NCI-H2196 (cell line): ENCODE data around the gene GPT2.

ENCODE experiments used
- DNase-seq: peaks from one replicate; lab custom pipeline; 2025; ENCODE audit not compliant: unreplicated experiment; lab: John Stamatoyannopoulos, UW

Gene GPT2

DNA sequence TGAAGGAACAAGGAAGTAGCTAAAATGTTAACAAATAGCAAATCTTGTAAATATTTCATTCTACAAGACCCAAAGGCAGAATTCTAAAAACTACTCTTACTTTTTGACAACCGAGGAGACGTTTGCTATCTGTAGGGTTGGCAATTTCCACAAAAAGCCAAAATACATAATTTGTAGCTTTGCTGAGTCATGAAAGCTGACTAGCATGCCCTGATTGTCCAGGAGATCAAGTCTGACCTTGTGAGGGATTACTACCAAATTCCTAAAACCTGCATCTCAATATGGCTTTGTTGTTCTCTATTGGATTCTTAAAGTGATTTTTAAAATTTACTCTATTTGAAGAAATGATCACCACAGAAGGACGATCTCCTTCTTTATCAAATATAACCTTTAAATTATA is 78.5 kb downstream of the GPT2 start:
- no peak for DNase-seq

DNA sequence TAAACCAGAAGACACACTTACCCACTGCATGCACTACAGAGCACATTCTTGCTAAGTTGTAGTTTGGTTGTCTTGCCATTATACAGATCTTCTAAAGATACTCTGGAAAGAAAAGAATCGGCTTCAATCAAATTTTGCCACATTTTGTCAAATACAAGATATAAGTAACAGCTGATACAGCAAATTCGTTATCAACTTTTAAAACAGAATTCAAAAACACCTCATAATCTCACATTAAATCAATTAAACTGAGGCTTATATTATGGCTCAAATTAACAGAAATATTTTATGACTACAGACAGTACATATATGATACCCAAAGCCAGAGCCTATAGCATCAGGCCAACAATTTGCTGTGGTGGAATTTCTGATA is 83.9 kb downstream of the GPT2 start:
- no peak for DNase-seq

DNA sequence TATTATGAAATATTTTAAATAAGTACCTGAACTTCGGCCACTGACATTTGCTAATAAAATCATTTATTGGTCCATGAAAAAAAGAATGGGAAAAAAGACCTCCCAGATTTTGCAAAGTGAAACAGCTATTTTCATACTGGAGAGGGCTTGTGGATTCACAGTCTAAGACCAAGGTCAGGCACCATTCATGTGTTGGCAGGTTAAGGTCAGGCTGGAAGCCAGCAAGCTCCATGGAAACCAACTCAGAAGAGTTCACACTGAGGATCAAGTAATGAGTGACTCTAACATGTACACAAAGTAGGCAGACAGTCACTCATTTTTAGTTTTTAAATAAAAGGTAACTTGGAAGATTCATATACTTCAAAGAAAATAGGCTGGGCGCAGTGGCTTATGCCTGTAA is 85.9 kb downstream of the GPT2 start:
- no peak for DNase-seq

DNA sequence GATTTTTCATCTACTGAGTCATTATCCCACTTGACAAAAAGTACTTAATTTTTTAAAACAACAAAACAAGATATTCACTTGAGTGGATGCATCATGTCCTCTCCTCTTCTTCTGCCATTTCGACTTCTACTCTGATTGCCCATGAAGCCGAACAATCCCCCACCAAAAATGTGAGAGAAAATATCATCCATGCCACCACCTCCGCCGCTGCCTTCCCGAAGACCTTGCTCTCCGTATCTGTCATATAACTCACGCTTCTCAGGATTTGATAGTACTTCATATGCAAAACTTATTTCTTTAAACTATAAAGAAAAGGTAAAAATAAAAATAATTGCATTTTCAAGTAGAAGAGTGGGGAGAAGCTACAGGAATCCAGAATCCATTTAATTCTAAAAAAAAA is 87.1 kb downstream of the GPT2 start:
- no peak for DNase-seq

DNA sequence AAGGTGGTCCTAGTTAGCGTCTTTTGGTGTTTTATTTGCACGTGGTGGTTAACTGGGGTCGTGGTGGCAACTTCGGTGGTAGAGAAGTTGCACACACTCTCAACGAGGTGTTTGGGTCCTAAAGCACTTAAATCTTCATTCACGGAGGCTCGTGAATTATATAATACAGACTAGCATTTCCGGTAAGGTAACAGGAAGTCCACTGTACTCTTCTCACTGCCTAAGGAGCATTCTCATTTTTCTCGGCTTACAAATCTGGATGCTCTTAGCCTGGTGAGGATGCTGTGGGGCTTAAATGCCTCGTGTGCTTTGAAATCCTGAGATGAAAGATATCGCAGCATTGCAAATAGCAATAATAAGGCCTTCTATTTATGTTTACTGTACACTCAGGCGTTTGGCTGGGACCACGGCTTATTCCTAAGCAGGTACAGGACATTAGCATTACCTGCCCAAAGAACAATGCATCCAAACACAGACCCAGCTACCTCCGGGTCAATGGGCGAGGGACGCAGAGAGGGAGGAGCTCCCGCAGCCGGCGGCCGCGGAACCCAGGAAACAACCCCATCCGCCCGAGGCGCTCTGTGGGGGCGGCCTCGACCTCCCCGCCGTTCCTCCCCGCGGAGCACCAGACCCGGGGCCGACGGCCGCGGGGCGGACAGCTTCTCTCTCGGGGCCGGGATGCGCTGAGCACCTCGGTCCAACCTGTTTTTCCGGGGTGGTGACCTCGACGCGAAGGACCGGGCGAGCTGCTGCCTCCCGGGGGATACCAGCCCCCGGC is 88.5 kb downstream of the GPT2 start:
- DNase-seq = no peak

DNA sequence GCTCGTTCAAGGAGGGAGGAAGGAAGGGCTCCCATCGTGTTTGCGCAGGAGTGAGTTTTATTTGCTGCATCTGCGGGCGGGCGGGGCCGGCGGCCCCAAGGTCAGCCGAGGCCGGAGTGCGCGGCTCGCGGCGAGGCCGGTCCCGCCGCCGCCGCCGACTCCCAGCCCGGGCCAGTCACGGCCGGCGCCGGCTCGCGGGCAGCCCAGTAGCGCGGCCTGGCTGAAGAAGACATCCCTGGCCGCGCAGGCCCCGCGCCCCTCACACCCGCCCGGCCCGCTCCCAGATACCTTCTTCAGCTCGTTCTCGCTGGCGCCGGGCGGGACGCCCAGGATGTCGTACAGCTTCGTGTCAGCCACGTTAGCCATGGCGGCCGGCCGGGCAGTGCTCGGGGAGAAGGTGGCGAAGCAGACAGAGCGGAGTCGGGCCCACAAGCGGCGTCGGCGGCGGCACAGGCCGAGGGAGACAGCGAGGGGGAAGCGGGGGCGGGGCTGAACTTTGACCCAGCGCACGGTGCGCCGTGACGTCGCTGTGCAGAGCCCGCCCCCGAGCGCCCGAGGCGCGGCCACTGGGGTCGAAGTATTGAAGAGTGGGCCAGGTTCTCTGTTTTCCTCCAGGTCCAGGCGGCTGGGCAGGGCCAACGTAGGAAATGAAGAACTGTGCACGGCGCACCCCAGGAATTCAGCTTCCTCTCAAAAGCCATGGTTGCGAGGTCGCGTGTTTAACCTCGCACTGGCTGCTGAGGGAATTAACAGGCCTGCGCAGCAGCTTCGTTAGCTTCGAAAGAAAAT is 89.2 kb downstream of the GPT2 start, which contains the start of gene DNAJA2:
Gene DNAJA2, minus strand, starts transcription at position 468 of the 789 bp plus-strand sequence. Its CDS starts 102 bp downstream, at position 366.
- peak; percentile 70 for DNase-seq

DNA sequence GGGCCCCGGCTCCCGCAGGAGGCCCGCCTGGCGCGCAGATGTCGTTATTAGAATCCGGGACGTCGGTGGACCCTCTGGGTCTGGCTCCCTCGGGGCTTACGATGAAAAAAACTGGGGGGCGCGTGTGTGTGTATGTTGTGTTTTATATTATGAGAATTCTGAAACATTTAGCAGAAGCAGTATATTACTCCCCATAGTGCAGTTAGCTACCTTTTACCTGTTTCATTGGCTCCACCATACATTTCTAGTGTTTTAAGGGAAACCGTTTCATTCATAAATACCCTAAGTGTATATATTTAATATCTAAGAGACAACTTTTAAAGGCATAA is 89.8 kb downstream of the GPT2 start:
- DNase-seq = no peak

DNA sequence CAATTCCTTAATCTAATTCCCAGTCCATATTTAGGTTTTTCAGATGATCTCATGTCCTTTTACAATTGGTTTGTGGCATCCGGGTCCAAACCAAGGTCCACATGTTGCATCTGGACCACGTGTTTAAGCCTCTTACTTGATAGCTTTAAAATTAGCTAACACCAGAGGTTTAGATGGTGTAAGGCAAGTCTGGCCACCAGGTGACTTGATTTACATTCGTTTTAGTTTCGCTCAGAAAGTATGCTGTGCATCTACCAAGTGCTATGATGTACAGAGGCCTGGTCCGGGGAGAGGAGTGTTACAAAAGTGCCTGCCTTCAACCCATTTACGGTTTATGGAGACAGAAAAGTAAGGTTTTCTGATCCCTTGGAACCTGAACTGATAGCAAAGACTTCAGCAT is 90.2 kb downstream of the GPT2 start:
- no peak for DNase-seq

DNA sequence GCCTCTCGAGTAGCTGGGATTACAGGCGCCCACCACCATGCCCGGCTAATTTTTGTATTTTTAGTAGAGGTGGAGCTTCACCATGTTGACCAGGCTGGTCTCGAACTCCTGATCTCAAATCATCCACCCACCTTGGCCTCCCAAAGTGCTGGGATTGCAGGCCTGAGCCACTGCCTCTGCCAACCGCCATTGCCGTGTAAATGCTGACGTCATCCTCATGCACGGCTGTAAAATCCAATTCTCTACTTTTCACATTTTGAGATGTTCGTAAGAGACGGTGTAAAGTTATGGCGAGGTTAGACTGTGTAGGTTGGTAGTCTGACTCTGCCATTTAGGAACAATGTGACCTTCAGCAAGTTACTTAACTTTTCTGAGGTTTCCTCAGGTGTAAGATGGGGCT is 91.0 kb downstream of the GPT2 start:
- no peak for DNase-seq

DNA sequence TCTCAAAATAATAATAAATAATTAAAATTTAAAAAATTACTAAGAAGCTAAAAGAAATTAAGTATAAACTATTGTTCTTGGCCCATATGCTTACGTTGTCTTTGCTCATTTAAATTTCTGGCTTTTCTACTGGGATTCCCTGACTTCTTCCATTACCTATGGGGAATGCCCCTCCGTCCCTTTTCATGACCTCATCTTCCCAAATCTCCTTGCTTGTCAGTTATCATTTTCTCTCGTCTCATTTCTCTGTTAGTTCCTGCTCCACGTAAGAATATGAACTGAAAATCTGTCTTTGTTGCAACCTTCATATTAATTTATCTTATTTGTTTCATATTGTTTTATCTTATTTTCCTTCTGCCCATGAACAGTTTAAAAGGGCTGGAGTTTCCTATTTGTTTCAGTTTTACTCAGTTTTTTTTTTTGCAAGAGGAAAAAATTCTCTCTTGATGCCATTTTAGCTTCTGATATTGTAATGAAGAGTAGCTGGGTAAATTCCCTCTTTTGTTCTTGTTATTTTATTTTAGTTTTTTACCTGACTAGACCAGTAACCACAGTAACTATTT is 91.8 kb downstream of the GPT2 start:
- DNase-seq = no peak

DNA sequence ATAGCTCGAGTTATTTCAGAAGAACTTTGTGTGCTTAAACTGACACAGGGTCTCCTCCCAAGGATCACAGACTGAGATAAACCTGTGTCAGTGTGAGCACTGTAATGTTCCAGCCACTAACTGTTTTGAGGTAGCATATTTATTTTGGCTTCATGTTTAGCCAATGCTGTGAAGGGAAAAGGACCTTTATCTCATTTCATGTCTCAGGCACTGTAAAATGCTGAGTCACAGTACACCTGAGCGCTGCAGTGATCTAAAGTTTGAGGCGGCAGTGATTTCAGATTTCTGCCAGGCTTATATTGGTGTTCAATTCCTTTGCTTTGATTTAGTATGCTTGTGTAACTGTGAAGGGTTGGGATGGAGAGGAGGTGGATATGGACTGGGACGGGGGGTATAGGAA is 92.4 kb downstream of the GPT2 start:
- no peak for DNase-seq
